DMS153 (cell line): ENCODE data around the gene PINLYP.

ENCODE experiments used
- DNase-seq: peaks from one replicate; lab custom pipeline; 2025; lab: John Stamatoyannopoulos, UW

Gene PINLYP

GRCh38 chr19:43606569-43607229, 31.1 kb downstream of the PINLYP start:
- DNase-seq, result no peak

GRCh38 chr19:43607238-43608205, 31.9 kb downstream of the PINLYP start:
- DNase-seq, result no peak

GRCh38 chr19:43609872-43610271, 34.3 kb downstream of the PINLYP start:
- DNase-seq, result no peak

- DNase-seq, result no peak
Measured at GRCh38 chr19:43610493-43610892, 34.9 kb downstream of the PINLYP start.

GRCh38 chr19:43611788-43612187, 36.2 kb downstream of the PINLYP start, which contains the start of gene SRRM5:
Gene SRRM5, plus strand, starts transcription at chr19:43612088. Its CDS starts 34 bp downstream, at chr19:43612122.
- no peak for DNase-seq

GRCh38 chr19:43612374-43612773, 36.8 kb downstream of the PINLYP start:
- DNase-seq, result no peak

- DNase-seq, result no peak
Measured at GRCh38 chr19:43616306-43616705, 40.7 kb downstream of the PINLYP start.

GRCh38 chr19:43616954-43617353, 41.4 kb downstream of the PINLYP start:
- no peak for DNase-seq

GRCh38 chr19:43618921-43619261, 43.3 kb downstream of the PINLYP start:
- DNase-seq, result peak; percentile 31

GRCh38 chr19:43619262-43620060, 43.9 kb downstream of the PINLYP start, which contains the start of gene ZNF428:
Gene ZNF428, minus strand, starts transcription at chr19:43619629. Its CDS starts 5,325 bp downstream, at chr19:43614304.
- DNase-seq, result peak; percentile 92

GRCh38 chr19:43620061-43621001, 44.7 kb downstream of the PINLYP start:
- DNase-seq, result no peak

- no peak for DNase-seq
Measured at GRCh38 chr19:43622070-43622469, 46.5 kb downstream of the PINLYP start.

GRCh38 chr19:43622956-43623355, 47.4 kb downstream of the PINLYP start:
- DNase-seq, result no peak

GRCh38 chr19:43623889-43624670, 48.5 kb downstream of the PINLYP start:
- DNase-seq, result no peak

- no peak for DNase-seq
Measured at GRCh38 chr19:43624933-43625332, 49.3 kb downstream of the PINLYP start.

GRCh38 chr19:43625918-43626579, 50.4 kb downstream of the PINLYP start:
- no peak for DNase-seq

GRCh38 chr19:43626838-43627237, 51.2 kb downstream of the PINLYP start:
- DNase-seq, result no peak

- DNase-seq, result no peak
Measured at GRCh38 chr19:43628646-43629326, 53.2 kb downstream of the PINLYP start.

- DNase-seq, result no peak
Measured at GRCh38 chr19:43631491-43631890, 55.9 kb downstream of the PINLYP start.
